ENCODE data around the gene MCAM.

The MCAM gene

DNA sequence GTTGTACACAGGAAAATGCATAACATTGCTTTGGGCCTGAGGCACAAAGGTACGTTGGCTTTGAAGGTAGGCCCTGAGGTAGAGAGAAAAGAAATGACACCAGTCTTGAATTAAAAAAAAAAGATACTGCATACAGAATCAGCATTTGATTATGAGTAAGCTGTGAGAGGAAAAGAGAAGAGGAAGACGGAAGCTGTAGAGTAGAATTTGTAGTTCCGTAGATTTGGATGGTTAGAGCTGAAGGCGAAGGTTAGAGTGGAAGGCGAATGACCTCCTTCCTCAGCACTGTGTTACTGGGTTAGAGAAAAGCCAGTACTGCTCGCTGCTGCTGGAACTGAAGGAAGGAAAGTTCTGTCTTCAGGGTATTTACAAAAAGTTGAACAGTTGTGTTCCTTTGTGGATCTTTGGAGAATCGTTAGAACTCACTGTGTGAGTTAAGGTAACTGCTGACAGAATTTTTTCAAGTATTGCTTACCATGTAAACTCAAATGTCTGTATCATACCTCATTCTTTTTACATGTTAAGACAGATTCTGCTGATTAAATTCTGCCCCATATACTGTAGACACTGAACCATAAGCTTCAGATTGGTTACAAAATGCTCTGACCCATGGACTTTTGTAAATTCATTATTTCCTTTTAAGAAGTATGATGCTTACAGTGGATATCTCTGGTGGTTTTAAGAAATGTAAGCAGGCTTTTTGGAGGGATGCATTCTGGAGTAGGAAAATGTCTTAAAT is 50.2 kb downstream of the MCAM start:
- DNase-seq (ENCODE audit: low spot score) (no peak), FAIRE-seq (no peak)

DNA sequence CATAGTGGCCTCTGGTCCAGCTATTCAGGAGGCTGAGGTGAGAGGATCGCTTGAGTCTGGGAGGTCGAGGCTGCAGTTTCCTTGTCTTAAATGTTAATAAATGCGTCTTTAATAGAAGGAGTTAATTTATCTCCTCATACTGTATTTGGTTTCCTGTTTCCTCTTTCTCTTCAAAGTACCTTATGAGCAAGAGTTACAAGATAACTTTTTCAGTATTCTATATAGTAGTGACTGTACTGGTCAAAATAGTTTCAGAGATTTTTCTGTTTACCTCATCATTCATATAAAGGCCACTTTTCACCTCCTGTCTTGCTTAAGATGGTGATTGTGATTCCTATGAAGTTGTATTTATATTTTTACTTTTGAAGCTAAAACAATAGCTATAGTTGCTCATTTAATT is 50.9 kb downstream of the MCAM start:
- no peak for FAIRE-seq
- no peak for DNase-seq (ENCODE audit: low spot score)

DNA sequence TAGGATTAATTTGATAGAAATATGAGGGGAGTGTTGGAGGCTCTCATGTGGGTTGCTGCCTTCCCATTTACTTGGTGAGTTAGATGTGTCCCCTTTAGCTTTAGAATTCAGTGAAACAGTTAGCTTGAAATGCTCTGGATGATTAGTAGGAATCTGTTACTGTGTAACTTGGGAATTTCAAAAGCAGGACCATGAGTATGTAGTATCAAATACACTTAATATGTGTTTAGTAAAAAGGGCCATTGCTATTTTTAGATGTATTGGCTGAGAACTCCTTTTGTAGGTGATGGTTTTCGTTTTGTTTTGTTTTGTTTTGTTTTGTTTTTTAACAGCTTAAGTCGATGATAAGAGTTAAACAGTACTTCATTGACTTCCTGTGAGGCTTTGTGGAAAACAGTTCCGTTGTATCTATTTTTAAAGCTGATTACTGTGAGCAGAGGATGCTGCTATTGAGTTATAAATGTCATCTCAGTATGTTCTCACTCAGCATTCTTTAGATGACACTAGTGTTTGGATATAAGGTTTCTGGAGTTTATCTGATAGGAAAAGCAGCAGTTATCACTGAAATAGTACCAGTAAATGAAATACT is 53.5 kb downstream of the MCAM start:
- no peak for DNase-seq (ENCODE audit: low spot score)
- FAIRE-seq, result no peak

- DNase-seq (ENCODE audit: low spot score) (no peak), FAIRE-seq (no peak)
Measured at GRCh38 chr11:119262668-119263351, 54.1 kb downstream of the MCAM start.

DNA sequence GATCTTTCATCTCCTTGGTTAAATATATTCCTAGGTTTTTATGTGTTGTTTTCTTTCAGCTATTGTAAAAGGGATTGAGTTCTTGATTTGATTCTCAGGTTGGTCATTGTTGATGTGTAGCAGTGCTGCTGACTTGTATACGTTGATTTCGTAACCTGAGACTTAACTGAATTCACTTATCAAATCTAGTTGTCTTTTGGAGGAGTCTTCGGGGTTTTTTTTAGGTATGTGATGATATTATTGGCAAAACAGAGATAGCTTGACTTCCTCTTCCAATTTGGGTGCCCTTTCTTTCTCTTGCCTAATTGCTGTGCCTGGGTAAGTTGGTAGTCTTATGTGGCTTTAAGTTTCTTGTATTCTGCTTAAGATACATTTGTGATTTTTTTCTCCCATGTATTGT is 57.9 kb downstream of the MCAM start:
- DNase-seq (ENCODE audit: low spot score) (no peak), FAIRE-seq (no peak)

Data from urothelium cell line (cell line).